DOHH2 (cell line): ENCODE measurements around the gene NCAM1.
A peak's percentile ranks its signal among the peaks of the same experiment; 100 is the strongest.

Source experiments
- H3F3A ChIP-seq: fragments of 200-600 bp; sonication (generic), shearing (Covaris generic); 2 replicates; pipeline ENCODE4 v1.6.0; 2016; ENCODE audit warnings: antibody characterized with exemption, mild to moderate bottlenecking; ENCODE audit not compliant: control insufficient read depth, insufficient read depth
- H3K27ac ChIP-seq: fragments of 200-600 bp; sonication (generic); 2 replicates; pipeline ENCODE4 v1.5.1; 2014; ENCODE audit warnings: low read depth, mild to moderate bottlenecking, low read length, moderate library complexity
- H3K27me3 ChIP-seq: fragments of 200-600 bp; sonication (generic); 2 replicates; pipeline ENCODE4 v1.6.1; 2014; ENCODE audit warnings: mild to moderate bottlenecking, low read length, mixed read lengths; ENCODE audit not compliant: control insufficient read depth
- H3K36me3 ChIP-seq: fragments of 200-600 bp; sonication (generic); 2 replicates; pipeline ENCODE4 v1.6.1; 2014; ENCODE audit warnings: mild to moderate bottlenecking, low read length, moderate library complexity, mixed read lengths; ENCODE audit not compliant: control insufficient read depth
- H3K4me1 ChIP-seq: fragments of 200-600 bp; sonication (generic); 2 replicates; pipeline ENCODE4 v1.6.1; 2014; ENCODE audit warnings: mild to moderate bottlenecking, low read length, mixed read lengths; ENCODE audit not compliant: control insufficient read depth
- H3K4me2 ChIP-seq: fragments of 200-600 bp; sonication (generic); 2 replicates; pipeline ENCODE4 v1.6.0; 2014; ENCODE audit warnings: mild to moderate bottlenecking, low read length, moderate library complexity
- H3K4me3 ChIP-seq: fragments of 200-600 bp; sonication (generic); 2 replicates; pipeline ENCODE4 v1.5.1; 2014; ENCODE audit warnings: mild to moderate bottlenecking, low read length, mixed read lengths
- H3K79me2 ChIP-seq: fragments of 200-600 bp; sonication (generic); 2 replicates; pipeline ENCODE4 v1.6.1; 2014; ENCODE audit warnings: mild to moderate bottlenecking, low read length, mixed read lengths; ENCODE audit not compliant: control insufficient read depth
- H3K9me2 ChIP-seq: fragments of 200-600 bp; sonication (generic); replicated peaks from 2 replicates; pipeline ENCODE4 v1.6.1; 2014; ENCODE audit warnings: mild to moderate bottlenecking, low read length, mixed read lengths; ENCODE audit not compliant: control insufficient read depth
- H3K9me3 ChIP-seq: fragments of 200-600 bp; sonication (generic); 2 replicates; pipeline ENCODE4 v1.6.1; 2014; ENCODE audit warnings: antibody characterized with exemption, low read length, mixed read lengths; ENCODE audit not compliant: control insufficient read depth, insufficient read depth
- H4K20me1 ChIP-seq: fragments of 200-600 bp; sonication (generic); 2 replicates; pipeline ENCODE4 v1.6.0; 2014; ENCODE audit warnings: low read depth, mild to moderate bottlenecking, antibody characterized with exemption, low read length, moderate library complexity; ENCODE audit not compliant: control insufficient read depth, insufficient read depth
- CTCF ChIP-seq: fragments of 200-600 bp; sonication (generic); IDR thresholded peaks from one replicate; pipeline ENCODE4 v1.5.1; 2014; ENCODE audit warnings: antibody characterized with exemption, mild to moderate bottlenecking, low read depth, low read length; ENCODE audit not compliant: poor library complexity, severe bottlenecking
- EZH2phosphoT487 ChIP-seq: fragments of 200-600 bp; sonication (generic); IDR thresholded peaks from 2 replicates; pipeline ENCODE4 v1.6.1; 2017; ENCODE audit warnings: borderline replicate concordance, mild to moderate bottlenecking, antibody characterized with exemption, low read length, moderate library complexity, mixed read lengths

The NCAM1 gene

DNA sequence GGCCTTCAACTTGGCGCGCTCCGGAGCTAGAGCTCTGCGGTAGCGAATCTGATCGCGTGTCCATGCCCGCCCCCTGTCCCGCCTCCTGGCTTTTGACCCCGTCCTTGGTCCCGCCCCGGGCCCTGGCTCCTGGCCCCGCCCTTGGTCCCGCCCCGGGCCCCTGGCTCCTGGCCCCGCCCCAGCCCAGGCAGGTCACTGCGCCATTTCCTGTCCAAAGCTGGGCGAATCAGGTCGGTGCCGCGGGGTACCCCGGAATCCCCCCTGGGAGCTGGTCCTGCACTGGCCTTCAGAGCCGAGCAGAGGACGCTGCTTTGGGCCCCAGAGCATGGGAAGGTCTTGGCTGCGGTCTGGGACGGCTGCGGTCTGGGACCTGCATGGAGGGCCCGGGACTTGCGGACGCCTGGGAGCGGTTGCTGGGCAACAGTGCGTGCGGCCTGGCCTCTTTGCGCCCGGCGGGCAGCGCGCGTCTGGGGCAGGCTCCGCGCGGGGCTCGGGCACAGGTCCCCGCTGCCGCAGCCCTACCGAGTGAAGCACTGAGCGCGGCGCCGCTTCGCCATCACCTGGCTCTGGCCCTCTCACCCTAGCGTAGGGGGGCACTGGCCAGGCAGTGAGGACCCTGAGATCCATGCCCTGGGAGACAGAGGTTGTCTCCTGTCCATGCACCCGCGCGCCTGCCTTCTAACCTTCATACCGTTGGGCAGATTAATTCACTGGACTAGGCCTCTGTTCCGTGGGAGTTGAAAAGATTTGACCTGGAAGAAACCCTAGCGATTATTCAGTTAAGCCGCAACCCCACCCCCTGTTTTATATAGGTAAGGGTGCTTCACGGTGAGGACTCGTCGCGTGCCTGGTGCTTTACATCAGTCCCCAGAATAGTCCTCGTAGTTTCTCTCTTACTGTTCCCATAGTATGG lies 353.4 kb downstream of the NCAM1 start, which contains the start of gene TTC12:
TTC12 (plus strand) TSS at position 195 of the 913 bp plus-strand sequence. CDS start 1,675 bp downstream, outside the sequence.
- Histone ChIP-seq H3K9me3 (no peaks in the 10 kb centered on the region), H4K20me1 (no peaks in the 10 kb centered on the region), H3K27ac (no peak within 1 kb of the TSS), H3K4me3 (peak within 1 kb of the TSS; percentile 78), H3K4me2 (peak within 1 kb of the TSS; percentile 90), H3K4me1 (peaks cover 18% of the 10 kb centered on the region), H3K79me2 (no peaks in the 10 kb centered on the region; the same call in 1 of the 2 replicates), H3K36me3 (peaks cover 4% of the 10 kb centered on the region; the same call in 1 of the 2 replicates), H3K27me3 (no peaks in the 10 kb centered on the region), H3K9me2 (no peaks in the 10 kb centered on the region), H3F3A (no peaks in the 10 kb centered on the region)
- no peak for TF ChIP-seq EZH2phosphoT487
- no peak for TF ChIP-seq CTCF

DNA sequence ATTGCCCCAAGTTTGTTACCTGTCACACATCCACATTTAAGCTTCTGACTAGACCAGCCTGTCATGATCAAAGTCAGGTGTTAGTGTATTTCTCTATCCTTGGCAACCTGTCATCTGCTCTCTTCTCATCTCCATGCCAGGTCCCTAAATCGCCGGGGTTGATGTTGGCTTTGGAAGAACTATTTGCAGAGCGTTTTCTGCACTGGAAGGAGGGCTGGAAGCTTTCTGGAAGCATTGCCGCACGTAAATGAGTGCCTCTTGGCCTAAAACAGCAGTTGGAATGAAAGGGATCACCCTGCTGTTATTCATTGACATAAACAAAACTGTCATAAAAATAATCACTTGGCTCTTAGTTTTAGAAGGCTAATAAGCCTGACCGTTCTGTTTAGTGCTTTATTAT lies 354.6 kb downstream of the NCAM1 start:
- Histone ChIP-seq H3K79me2 (no peaks in the 10 kb centered on the region; the same call in 1 of the 2 replicates), H3K36me3 (peaks cover 4% of the 10 kb centered on the region; the same call in 1 of the 2 replicates), H3K9me3 (no peaks in the 10 kb centered on the region), H3K9me2 (no peaks in the 10 kb centered on the region), H3K27me3 (no peaks in the 10 kb centered on the region), H3K4me3 (no peak overlapping the region), H3K4me1 (peaks cover 18% of the 10 kb centered on the region), H3K4me2 (no peak overlapping the region; the same call in 1 of the 2 replicates), H4K20me1 (no peaks in the 10 kb centered on the region), H3F3A (no peaks in the 10 kb centered on the region), H3K27ac (no peak overlapping the region)
- TF ChIP-seq CTCF: no peak
- no peak for TF ChIP-seq EZH2phosphoT487

DNA sequence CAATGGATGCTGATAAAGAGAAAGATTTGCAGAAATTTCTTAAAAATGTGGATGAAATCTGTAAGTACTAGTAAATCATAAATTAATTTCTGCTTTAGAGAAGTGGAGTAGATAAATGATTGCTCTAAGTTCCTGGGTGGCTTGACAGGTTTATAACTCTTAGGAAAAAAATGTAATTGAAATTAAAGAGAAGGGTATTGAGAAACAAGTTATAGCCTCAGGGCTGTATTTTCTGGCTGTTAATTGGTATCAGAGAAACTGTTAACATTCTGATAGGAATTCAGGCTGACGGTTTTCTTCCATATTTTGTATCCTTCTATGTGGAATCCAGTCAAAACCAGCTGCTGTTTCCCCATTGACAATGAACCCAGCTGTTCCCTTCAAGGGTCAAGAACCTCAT lies 355.0 kb downstream of the NCAM1 start:
- H3K9me3 ChIP-seq: no peaks in the 10 kb centered on the region
- no peak overlapping the region for H3K27ac ChIP-seq
- H3K4me2 ChIP-seq: no peak overlapping the region
- no peaks in the 10 kb centered on the region; the same call in 1 of the 2 replicates for H3K79me2 ChIP-seq
- peaks cover 18% of the 10 kb centered on the region for H3K4me1 ChIP-seq
- TF ChIP-seq EZH2phosphoT487 (no peak), CTCF (no peak)
- H3K36me3 ChIP-seq: peaks cover 4% of the 10 kb centered on the region; the same call in 1 of the 2 replicates
- no peaks in the 10 kb centered on the region for H3K27me3 ChIP-seq
- no peaks in the 10 kb centered on the region for H4K20me1 ChIP-seq
- no peak overlapping the region for H3K4me3 ChIP-seq
- no peaks in the 10 kb centered on the region for H3F3A ChIP-seq
- H3K9me2 ChIP-seq: no peaks in the 10 kb centered on the region
